Peyer's patch (tissue), 4 donors: Measurements from ENCODE around the gene CLNK.

ENCODE experiments used
- POLR2A ChIP-seq, 2 donors: fragments of 450-650 bp; IDR thresholded peaks; one replicate each; pipeline ENCODE4 v1.5.1; 2017; ENCODE audit warnings: antibody characterized with exemption in 2 of 2, mild to moderate bottlenecking in 2 of 2, moderate library complexity in 2 of 2
- TF ChIP-seq, protein P1 (sequence below), 6 experiments: fragments of 450-650 bp in 4 of 6; fragments of 200-600 bp in 2 of 6; sonication (generic) in 1 of 6; IDR thresholded peaks; one replicate each; pipeline ENCODE4 v1.5.1; 2017 to 2019; ENCODE audit warnings: antibody characterized with exemption in 6 of 6, mild to moderate bottlenecking in 3 of 6, moderate library complexity in 1 of 6

DNA sequence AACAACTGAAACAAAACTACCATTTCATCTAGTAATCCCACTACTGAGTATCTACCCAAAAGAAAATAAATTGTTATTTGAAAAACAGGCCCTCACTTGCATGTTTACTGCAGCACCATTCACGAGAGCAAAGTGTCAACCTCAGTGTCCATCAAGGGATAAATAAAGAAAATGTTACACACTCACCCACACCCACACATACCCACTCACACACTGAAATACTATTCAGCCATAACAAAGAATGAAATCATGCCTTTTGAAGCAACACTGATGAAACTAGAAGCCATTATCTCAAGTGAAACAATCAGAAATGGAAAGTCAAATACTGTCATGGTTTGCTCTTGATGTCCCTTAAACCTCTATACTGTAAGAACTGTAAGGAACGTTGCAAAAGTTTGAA lies 44.8 kb upstream of the CLNK start:
- TF ChIP-seq, protein P1, sequence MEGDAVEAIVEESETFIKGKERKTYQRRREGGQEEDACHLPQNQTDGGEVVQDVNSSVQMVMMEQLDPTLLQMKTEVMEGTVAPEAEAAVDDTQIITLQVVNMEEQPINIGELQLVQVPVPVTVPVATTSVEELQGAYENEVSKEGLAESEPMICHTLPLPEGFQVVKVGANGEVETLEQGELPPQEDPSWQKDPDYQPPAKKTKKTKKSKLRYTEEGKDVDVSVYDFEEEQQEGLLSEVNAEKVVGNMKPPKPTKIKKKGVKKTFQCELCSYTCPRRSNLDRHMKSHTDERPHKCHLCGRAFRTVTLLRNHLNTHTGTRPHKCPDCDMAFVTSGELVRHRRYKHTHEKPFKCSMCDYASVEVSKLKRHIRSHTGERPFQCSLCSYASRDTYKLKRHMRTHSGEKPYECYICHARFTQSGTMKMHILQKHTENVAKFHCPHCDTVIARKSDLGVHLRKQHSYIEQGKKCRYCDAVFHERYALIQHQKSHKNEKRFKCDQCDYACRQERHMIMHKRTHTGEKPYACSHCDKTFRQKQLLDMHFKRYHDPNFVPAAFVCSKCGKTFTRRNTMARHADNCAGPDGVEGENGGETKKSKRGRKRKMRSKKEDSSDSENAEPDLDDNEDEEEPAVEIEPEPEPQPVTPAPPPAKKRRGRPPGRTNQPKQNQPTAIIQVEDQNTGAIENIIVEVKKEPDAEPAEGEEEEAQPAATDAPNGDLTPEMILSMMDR (IDR thresholded peaks at IDR 0.05) = no peak
- no peak for TF ChIP-seq POLR2A (IDR thresholded peaks at IDR 0.05)
